Activated gamma-delta T cell (primary cell): Measurements from ENCODE around the gene MME.

Experiments
- DNase-seq: peaks from one replicate; lab custom pipeline; 2025; lab: John Stamatoyannopoulos, UW
- total RNA-seq, 2 donors: gene quantifications; one replicate each; lab custom pipeline; 2026; lab: John Stamatoyannopoulos, UW

Gene MME
- 14.3 to 127 reads per million in 2 donors for total RNA-seq

- DNase-seq = no peak
These were observed at the start of gene MME for GRCh38 chr3:155079746-155080487. TSS of gene MME (plus strand) at chr3:155080319. CDS start at chr3:155084168, 3,849 bp downstream.

GRCh38 chr3:155031186-155031585 is 48.9 kb upstream of the MME start:
- DNase-seq = no peak

- DNase-seq = no peak
These were observed 47.2 kb upstream of the MME start for GRCh38 chr3:155032918-155033317.

GRCh38 chr3:155034786-155035185 is 45.3 kb upstream of the MME start:
- no peak for DNase-seq

- DNase-seq = no peak
These were observed 44.6 kb upstream of the MME start for GRCh38 chr3:155035553-155035952.

GRCh38 chr3:155037508-155038202 is 42.5 kb upstream of the MME start:
- DNase-seq = no peak

GRCh38 chr3:155038203-155038554 is 41.9 kb upstream of the MME start:
- DNase-seq = no peak

GRCh38 chr3:155046935-155047334 is 33.2 kb upstream of the MME start:
- DNase-seq = no peak

GRCh38 chr3:155047672-155048071 is 32.4 kb upstream of the MME start:
- DNase-seq = no peak

GRCh38 chr3:155049959-155050358 is 30.2 kb upstream of the MME start:
- DNase-seq = no peak

GRCh38 chr3:155052470-155052869 is 27.6 kb upstream of the MME start:
- DNase-seq = no peak

GRCh38 chr3:155053756-155054155 is 26.4 kb upstream of the MME start:
- DNase-seq = no peak

GRCh38 chr3:155064920-155065319 is 15.2 kb upstream of the MME start:
- DNase-seq = no peak

GRCh38 chr3:155065537-155065936 is 14.6 kb upstream of the MME start:
- DNase-seq = no peak

- DNase-seq = no peak
These were observed 10.4 kb upstream of the MME start for GRCh38 chr3:155069729-155070128.

- no peak for DNase-seq
These were observed 9.8 kb upstream of the MME start for GRCh38 chr3:155070316-155070715.

- DNase-seq = no peak
These were observed 9.2 kb upstream of the MME start for GRCh38 chr3:155070932-155071387.

- no peak for DNase-seq
These were observed 4.9 kb upstream of the MME start for GRCh38 chr3:155075200-155075599.

GRCh38 chr3:155076888-155077287 is 3.2 kb upstream of the MME start:
- DNase-seq = no peak

- DNase-seq = no peak
These were observed 1.2 kb upstream of the MME start for GRCh38 chr3:155078711-155079467.

GRCh38 chr3:155079468-155079745 is 712 bp upstream of the MME start:
- no peak for DNase-seq

GRCh38 chr3:155080692-155081091 is 573 bp downstream of the MME start:
- DNase-seq = no peak

- no peak for DNase-seq
These were observed 3.3 kb downstream of the MME start for GRCh38 chr3:155083313-155083905.
